Stimulated activated CD4-positive, alpha-beta T cell treated with anti-CD3 and anti-CD28 coated beads, TNF-alpha, amount 100 ng/mL, for 48 hours (primary cell): ENCODE results near the gene RDX.
"Not testable (repeated sequence)": the region's sequence is repeated elsewhere in the genome, so short reads cannot be mapped to it uniquely, and the experiment has no call there.

Experiments used
- DNase-seq, 3 donors: peaks; one replicate each; pipeline ENCODE4 v3.0.0-alpha.2; 2020; ENCODE audit warnings: low read depth in 3 of 3

RDX gene

GRCh38 chr11:110200241-110200640 lies 96.2 kb downstream of the RDX start:
- DNase-seq: no peak

DNA sequence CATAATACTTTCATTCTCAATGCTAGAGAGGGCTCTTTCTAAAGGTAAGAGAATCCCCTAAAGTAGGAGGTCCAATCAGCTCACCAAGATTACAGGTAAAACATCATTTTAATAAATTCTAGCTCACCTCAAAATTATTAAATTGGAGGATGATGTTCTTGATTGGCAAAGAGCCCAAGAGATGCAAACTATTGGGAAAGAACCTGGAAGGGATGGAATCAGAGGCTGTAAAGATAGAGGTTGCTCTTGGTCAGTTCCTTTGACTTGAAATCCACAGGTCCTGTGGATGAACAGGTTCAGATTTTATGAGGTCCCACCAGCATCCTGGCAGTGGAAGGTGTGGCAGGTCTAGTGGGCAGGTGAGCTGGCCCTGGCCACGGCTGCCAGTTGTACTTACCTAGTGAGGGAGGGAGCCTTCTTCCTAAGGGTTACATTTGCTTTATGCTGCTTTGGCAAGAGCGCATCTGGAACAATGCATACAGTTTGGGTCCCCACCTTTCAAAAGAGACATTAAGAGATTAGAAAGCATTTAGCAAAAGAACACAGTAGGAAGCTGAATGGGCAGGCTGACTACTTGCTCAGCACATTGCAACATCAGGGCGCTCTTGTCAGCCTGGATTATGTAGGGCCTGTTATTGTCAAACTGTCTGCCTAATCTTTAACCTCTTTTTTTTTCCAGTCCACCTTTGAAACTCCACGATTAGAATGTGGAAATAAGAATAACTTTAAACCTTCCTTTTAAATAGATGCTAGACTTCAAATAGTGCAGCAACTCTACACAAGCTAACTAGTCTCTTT lies 97.0 kb downstream of the RDX start:
- DNase-seq: no peak

DNA sequence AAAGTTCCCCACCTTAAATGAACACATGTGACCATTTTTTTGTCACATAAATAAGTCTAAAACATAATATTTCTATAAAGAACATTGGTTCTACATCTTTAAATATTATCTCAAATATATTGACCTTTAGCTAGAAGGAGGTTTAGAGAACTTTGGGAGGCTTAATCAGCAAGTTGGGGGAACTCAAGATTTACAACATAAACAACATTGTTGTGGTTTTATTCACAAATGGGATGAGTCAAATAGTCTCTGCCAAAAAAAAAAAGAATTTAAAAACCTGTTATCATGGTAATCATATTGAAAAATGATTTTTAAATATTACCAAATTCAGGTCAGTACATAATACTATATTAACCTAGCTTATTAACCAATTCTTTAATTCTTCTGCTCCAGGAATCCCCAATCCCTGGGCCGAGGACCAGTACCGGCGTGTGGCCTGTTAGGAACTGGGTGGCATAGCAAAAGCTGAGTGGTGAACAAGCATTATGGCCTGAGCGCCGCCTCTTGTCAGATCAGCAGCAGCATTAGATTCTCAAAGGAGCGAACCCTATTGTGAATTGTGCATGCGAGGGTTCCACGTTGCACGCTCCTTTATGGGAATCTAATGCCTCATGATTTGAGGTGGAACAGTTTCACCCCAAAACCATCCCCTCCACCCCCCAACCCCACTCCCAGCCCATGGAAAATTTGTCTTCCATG lies 98.2 kb downstream of the RDX start:
- DNase-seq: no peak

- DNase-seq: no peak
Measured at GRCh38 chr11:110196884-110197420, 99.5 kb downstream of the RDX start.

- DNase-seq: no peak
Measured at GRCh38 chr11:110196241-110196754, 100.1 kb downstream of the RDX start.

DNA sequence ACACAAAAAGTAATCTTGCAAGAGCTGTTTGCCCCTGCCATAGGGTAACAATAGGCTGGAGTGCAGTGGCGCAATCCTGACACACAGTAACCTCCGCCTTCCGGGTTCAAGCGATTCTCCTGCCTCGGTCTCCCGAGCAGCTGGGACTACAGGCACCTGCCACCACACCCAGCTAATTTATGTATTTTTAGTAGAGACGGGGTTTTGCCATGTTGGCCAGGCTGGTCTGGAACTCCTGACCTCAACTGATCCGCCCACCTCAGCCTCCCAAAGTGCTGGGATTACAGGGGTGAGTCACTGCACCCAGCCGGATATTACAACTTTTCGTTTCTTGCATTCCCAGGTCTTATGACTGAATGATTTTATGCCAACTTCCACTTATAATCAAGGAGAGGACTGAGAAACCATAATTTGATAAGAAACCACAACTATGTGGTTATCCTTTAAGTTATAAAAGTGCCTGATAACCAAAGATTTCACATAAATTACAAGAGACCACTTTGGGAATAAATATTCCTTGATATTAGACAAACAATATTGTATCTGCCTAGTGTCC lies 102.1 kb downstream of the RDX start:
- DNase-seq: not testable (repeated sequence)

DNA sequence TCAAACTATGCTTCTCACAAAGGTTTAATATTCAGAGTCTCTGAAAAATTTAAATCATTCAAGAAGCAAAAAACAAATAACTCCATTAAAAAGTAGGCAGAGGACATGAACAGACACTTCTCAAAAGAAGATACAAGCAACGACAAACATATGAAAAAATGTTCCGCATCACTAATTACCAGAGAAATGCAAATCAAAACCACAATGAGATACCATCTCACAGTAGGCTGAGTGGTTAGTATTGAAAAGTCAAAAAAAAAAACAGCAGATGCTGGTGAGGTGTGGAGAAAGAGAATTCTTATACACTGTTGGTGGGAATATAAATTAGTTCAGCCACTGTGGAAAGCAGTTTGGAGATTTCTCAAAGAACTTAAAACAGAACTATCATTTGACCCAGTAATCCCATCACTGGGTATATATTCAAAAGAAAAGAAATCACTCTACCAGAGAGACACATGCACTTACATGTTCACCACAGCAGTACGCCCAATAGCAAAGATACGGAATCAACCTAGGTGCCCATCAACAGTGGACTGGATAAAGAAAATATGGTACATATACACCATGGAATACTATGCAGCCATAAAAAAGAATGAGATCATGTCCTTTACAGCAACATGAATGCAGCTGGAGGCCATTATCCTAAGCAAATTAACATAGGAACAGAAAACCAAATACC lies 103.7 kb downstream of the RDX start:
- DNase-seq: not testable (repeated sequence)

DNA sequence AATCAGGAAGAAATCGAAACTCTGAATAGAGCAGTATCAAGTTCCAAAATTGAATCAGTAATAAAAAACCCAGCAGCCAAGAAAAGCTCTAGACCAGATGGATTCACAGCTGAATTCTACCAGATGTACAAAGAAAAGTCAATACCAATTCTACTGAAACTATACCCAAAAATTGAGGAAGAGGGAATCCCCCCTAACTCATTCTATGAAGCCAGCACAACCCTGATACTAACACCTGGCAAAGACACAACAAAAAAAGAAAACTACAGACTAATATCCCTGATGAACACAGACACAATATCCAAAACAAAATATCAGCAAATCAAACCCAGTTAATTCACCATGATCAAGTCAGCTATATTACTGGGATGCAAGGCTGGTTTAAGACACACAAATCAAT lies 105.5 kb downstream of the RDX start:
- DNase-seq: no peak

- DNase-seq: no peak
Measured at GRCh38 chr11:110187731-110188130, 108.7 kb downstream of the RDX start.

- DNase-seq: no peak
Measured at GRCh38 chr11:110186867-110187266, 109.5 kb downstream of the RDX start.

DNA sequence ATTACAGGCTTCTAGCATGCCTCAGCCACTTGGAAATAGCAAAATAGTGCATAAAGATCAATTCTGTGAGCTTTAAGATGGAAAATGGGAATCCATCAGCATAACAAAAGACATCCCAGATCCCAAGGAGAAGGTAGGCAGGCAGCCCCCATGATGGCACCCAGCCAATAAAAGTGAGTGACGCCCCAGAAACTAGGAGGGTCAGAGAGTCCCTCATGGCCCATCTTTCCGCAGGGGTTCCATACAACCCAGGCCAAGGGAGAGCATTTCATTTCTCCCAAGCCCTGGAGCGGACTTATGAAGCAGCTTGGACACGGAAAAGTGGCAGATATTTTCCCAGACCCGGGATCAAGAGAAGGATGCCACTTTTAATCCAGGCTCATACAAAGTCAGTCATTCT lies 110.0 kb downstream of the RDX start:
- DNase-seq: no peak

GRCh38 chr11:110185599-110185998 lies 110.8 kb downstream of the RDX start:
- DNase-seq: no peak

- DNase-seq: no peak
Measured at GRCh38 chr11:110185121-110185591, 111.3 kb downstream of the RDX start.

GRCh38 chr11:110184456-110184855 lies 112.0 kb downstream of the RDX start:
- no peak for DNase-seq

DNA sequence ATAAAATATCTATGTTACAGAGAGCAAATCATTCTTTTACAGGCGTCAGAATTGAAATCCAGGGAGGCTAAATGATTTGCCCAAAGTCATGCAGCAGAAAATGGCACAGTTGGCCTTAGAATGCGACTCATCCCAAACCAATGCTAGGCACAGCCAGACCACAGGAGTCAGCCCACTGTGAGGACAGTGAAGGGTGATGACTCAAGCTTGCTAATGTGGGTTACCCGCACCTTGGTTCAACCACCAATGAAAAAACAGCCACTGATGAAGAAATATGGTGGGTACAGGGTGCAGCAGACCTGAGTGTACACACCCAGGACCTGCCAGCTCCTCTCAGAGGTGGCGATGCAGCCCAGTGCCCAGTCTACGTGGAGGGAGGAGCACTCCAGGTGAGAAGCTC lies 113.5 kb downstream of the RDX start:
- DNase-seq: no peak

- DNase-seq: no peak
Measured at GRCh38 chr11:110179064-110179463, 117.3 kb downstream of the RDX start.

GRCh38 chr11:110177086-110177456 lies 119.3 kb downstream of the RDX start:
- no peak for DNase-seq

GRCh38 chr11:110176366-110177085 lies 119.9 kb downstream of the RDX start:
- DNase-seq: no peak

DNA sequence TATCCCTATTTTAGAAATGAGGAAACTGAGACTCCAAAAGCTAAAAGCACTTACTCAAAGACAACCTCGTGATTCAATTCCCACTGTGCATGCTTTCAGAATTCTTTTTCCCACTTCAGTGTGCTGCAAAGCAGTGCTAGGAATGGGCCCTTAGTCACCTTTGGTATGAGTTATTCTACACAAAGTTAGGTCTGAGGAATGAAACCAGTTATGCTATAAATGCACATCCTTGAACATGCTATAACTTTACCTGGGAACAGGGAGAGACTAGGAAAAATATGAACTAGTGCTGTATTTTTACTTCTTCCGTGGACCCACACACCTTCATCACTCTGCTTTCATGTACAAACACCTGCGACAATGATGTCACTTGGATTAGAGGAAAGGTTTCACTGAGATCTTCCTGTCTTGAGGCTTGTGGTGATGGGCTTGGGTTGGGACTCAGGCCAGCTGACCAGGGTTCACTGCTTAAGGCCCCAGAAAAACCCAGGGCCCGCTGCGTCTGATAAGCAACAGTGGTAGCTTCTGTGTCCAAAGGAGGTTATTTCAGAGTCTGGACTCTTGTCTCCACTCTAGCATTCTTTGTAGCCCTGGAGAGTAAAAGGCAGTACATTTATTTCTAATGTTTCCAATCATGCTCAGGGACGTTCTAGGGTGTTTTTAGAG lies 121.6 kb downstream of the RDX start:
- no peak for DNase-seq

DNA sequence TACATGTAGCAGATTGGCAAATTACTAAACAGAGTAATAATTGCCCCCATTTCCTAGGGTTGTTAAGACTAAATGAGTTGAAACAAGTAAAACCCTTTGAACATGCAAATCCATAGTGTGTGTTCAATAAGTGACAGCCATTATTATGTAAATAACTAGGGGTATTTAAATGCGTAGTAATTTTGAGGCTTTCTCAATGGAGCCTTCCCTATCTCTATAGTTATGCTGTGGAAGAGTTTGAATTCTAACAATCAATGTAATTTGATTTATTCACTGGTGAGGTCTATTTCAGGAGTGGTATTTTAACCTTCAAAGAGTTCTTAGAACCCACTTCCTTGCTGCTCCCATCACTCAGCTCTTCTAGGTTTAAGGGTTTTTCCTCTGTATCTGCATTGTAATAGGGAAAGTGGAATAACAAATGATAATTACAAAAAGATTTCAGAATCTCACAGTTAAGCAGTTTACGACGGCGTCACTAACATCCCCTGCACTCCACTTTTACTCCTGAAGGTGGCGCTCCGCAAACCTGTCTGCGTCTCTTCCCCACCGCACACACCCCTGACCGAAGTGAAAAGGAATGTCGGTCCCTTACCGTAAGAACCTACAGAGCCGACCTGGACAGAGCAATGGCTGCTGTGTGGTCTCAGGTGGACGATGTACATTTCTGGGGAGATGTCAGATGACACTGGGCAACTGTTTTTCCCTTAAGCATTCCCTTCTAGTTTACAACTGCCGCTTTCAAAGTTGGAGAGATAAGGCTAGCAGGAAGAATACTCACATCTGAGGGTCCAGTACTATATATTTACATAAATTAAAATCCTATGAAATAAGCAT lies 122.4 kb downstream of the RDX start:
- peak; percentile 29 to 66 (median 41) for DNase-seq
